SKM-1 (cell line): ENCODE measurements around the gene C1orf53.
A peak's percentile ranks its signal among the peaks of the same experiment; 100 is the strongest.

Experiments
- DNase-seq: peaks from one replicate; lab custom pipeline; 2025; ENCODE audit not compliant: unreplicated experiment; lab: John Stamatoyannopoulos, UW

Gene C1orf53

GRCh38 chr1:197907846-197908616, 5.6 kb downstream of the C1orf53 start:
- no peak for DNase-seq

DNA sequence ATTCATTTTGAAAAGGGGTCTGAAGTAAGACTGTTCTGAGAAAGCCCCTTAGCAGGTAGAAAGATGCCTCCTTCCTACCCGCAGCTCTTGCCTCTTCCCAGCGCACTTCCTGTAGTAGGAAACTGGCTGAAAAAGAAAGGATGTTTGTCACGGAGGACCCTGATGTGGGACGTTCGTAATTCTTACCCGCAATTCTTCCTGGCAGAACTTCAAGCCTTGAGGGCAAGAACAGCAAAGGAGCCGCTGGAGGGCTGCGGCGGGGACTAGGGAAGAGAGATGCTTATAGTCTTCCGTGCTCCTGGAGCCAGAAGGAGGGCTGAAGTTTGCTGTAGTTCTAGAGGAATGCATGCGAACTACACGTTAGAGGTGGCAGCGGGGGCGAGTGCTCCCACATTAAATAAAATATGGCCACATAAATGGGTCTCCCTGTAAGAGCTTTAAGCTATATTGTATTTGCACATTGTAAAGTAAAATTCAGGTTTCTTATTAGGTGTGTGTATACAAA, 6.3 kb downstream of the C1orf53 start:
- DNase-seq = no peak

- DNase-seq = no peak
These were observed 7.0 kb downstream of the C1orf53 start for GRCh38 chr1:197909384-197909783.

- no peak for DNase-seq
These were observed 7.9 kb downstream of the C1orf53 start for GRCh38 chr1:197910120-197910991.

- no peak for DNase-seq
These were observed 8.9 kb downstream of the C1orf53 start for GRCh38 chr1:197911111-197911856.

DNA sequence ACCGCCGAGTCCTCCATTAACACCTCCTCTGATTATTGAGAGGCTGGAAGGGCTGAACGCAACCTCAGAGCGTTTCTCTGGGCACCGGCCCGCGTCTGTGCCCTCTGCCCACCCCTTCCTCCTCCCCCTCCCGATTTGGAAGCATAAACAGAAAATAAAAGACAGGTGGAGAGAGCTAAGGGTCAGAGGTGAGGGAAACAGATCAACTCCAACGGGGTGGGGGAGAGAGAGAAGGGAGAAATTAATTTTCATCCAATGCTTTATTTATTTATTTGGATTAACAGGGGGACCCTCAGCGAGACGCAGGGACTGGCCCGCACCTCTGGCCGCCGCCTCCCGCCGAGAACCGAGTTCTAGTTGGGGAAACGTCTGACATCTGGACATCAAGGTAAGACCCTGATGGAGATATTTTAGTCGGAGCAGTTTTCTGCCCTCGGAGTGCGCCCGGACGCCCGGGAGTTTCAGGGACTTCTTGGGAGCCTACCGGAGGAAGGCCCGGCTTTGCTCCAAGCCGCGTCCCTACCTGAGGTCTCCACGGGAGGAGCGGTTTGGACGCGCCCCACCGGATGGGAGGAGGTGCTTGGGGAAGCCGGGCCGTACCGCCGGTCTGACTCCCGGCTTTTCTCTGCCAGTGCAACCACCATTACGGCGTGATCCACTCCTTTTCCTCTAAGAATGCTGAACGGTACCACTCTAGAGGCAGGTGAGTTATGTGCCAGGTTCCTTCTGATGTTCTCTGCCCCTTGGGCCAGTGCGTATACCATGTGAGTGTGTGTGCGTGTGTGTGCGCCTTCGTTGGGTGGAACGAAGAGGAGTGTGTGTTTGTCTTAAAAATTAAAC, 9.6 kb downstream of the C1orf53 start:
- DNase-seq = no peak

DNA sequence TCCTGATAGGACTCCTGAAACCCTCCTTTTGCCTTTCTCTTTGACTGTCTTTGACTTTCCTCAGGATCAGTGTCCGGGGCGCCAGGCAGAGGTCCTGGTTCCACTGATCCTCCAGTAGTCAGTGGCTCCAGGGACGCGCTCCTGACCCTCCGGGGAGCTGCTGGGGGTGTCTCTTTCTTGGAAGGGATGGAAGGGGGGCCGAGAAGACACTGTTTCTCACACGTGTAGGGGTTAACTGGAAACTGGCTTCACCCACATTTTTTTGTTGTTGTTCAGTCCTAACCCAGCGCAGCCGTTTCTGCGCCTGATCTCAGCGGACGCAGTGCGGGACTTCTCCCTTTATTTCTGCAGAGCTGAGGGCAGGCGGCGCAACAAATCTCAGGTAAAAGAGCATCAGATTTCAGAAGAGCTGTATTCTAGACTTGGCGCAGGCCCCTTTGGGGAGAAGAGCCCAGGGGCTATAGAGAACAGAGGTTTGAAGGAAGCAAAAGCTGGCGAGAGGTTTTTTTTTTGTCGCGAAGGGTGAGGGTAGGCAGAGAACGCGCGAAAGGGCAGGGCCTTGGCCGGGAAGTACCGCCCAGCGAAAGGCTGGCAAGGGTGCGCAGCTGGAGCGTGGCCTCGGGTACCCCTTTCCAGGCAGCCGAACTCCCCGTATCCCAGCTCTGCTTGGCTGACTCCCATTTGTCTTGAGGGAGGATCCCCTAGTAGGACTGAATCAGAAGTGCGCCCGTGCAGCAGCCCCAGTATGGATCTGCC, 10.5 kb downstream of the C1orf53 start:
- no peak for DNase-seq

DNA sequence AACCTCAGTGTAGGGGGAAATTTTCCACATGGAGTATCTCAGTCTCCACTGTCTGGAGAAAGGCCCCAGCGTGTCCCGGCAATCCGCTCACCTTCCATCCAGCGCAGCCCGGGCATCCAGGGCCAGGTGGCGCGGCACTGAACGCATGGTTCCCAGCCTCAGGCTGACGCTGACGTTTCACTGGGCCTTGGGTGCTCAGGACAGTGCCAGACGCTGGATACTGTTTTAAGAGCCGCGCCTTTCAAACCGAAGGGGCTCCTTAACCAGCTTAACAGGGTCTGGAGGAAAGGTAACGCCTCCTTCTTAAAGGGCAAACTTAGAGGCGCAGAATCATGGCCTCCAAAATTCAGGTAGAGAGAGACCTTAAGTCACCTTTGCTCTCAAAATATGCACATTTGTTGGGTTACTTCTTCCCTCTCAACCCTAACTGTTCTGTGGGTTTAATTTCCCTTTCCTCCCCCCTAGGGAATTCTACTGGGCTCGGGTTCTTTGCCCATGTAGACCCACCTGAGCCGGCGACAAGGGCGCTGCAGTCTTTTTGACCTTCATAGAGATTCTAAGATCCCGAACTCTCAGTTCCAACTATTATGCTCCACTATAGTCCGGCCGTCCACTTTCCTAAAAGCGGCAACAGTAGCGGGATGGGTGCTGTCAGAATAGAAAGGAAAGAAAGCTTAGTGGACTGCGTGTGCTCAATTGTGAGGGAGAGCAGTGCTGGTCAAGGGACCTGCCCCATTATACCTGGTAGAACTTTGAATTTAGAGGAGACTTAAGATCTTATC, 11.3 kb downstream of the C1orf53 start:
- no peak for DNase-seq

- no peak for DNase-seq
These were observed 12.1 kb downstream of the C1orf53 start for GRCh38 chr1:197914510-197914909.

DNA sequence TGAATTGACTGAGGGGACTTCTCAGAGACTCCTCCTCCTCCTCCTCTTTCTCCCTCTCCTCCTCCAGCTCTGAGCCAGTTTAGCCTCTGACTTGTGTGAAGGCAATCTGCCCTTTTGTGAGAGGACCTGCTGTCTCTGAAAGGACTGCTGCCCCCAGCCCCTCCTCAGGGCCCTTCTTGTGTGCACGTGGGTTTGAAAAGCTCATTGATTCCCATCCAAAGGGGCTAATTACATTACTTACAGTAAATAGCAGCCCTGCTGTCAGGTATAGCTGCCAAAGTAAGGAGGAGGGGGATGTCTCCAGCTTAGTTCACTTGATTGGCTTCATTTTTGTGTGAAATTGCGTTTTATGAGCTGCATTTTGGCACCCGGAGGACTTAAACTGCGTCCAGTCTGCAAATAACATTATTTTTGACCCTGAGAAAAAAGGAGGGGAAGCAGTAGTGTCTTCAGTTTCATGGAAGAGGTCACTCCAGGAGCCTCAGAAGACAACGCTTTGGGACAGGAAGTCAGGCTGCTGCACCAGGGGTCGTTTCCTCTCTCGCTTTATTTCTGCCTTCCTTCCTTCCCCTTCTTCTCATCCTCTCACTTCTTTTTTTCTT, 12.9 kb downstream of the C1orf53 start:
- no peak for DNase-seq

DNA sequence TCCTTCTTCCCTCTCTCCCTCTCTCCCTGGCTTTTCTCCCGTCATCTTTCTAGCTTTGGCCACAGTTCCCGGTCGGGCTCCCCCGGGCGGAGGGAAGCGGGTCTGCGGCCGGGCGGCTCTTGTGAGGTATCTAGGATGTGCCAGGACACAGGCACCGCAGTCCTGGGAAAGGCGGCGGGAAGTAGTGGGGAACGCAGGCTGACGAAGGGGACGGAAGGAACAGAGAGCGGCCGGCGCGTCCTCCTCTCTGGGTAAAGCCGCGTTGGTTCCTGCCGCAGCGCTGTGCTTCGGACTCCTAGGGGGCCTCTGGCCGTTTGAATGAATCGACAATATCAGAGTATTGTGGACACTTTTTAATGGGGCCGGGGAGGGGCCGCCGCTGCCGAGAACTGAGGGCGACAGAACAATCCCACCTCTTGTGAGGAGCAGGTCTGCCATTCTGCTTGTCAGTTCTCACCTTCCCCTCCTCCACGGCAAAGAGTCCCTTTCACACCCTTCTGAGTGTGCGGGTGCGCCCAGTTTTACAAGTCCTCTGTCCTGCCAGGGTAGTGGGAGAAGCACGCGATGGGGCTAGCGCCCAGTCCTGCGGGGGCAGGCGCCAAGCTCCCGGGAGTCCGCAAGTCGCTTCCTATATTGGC, 13.6 kb downstream of the C1orf53 start:
- DNase-seq = peak; percentile 18

DNA sequence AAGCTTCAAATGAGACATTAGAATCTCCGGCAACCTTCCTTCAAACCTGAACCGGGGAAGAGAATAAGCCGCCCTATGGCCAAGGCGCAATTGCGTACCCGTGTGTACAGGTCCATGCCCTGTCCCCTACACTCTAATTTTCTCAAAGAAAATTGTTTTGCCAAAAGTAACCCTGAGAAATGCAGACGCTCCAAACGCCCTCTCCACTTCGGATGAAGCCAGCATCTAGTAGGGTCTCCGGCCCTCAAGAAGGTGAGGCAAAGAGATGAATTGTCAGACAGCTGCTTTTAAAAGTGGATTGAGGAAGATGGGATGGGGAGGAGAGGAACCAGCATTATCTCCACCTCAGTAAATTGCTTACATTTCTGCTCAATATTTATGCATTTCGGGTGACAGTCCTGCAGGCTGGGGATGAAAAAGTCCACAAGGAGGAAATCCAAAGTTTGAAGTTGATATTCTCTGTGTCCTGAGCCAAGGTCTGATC, 14.1 kb downstream of the C1orf53 start:
- no peak for DNase-seq

DNA sequence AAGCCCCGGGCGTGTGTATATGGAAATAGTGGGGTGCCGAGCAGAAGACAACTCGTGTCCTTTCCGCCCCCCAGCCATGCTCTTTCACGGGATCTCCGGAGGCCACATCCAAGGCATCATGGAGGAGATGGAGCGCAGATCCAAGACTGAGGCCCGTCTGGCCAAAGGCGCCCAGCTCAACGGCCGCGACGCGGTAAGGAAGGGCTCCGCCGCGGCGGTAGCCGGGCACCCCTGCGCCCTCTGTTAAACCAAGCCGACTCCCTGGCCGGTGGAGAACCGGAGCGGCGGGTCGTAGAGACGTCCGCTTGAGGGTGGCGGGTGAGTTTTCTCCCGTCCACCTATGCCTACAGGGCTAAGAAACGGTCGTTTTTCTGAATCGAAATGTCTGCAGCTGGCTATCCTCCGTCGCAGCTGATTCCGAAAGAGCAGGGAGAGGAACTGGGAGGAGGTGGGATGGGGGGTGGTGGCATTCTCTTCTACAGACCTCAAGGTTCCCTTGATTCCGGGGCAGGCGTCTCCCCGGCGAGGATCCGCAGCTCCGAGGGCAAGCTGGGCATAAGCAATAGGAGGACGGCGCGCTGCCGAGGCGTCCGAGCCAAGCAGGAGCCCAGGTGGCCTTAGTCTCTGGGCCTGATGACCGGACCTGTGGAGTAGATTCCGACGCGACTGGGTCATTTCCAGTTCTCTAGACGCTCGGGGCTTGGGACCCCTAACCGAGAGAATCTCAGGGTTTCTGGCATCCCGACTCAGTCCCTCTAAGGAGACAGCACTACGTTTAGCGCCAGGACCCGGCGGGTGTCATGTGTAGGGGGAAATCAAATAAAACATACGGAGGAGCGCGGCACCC, 15.6 kb downstream of the C1orf53 start:
- DNase-seq = no peak

DNA sequence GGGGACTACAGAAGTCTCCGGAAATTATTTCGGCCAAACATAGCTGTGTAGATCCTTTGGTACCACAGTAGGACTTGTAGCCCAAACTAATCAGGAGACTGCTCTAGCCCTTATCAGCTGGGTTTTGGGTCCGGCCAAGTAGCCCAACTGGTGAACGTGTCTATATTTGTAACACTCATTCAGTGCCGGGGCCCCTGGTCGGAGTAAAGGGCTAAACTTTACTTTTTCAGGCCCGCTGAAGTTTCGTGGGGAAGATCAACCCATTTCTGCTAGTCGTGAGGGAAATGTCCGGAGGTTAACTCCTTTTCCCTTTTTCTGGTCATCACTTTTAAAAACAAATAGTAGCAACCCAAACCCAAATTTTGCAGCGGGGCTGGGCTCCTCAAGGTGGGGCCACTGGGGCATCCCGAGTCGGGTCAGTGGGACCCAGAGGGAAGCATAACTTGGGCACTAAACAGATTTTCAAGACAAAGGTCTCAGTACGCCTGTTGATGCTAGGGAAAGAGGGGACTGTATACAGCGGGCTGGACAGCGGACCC, 16.4 kb downstream of the C1orf53 start:
- no peak for DNase-seq

GRCh38 chr1:197919346-197920066, 17.1 kb downstream of the C1orf53 start:
- no peak for DNase-seq

DNA sequence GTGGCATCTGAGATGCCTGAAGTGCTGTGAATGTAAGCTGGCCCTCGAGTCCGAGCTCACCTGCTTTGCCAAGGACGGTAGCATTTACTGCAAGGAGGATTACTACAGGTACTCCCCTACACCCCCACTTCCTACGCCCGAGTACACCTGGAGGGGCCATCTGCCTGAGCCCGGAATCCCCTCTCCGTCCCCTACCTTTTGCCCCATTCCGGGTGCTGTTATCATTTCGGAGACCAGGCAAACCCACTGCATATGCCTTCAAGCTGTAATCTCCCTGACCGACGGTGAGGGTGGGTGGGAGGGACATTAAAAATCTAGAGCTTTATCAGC, 17.6 kb downstream of the C1orf53 start:
- DNase-seq = no peak
